Superior temporal gyrus (tissue), 1 donor: ENCODE data around the gene RAP1A.

Source experiments
- DNase-seq: peaks from one replicate; pipeline ENCODE4 v3.0.0-alpha.2; 2016; ENCODE audit errors: extremely low spot score

The RAP1A gene

GRCh38 chr1:111758373-111758772 lies 138.8 kb downstream of the RAP1A start:
- no peak for DNase-seq

GRCh38 chr1:111761717-111762116 lies 142.1 kb downstream of the RAP1A start:
- DNase-seq: no peak

DNA sequence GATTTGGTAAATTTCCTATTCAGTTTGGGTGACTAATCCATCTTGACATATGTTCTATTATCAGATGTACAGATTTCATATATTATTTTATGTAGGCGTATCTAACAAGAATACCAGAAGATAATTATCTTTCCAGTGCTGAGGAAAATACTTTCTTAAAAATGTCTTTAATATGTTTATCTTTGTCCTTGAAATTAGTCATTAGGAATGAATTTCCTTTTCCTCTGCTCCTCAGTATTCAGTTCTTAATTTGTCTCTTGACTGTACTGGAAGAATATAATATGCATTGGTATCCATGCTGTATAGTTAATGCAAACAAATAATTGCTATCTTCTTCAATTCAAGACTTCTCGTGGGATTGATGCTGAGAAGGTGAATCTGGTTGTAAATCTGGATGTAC lies 142.7 kb downstream of the RAP1A start:
- no peak for DNase-seq
